ENCODE data around the gene B4GALT4. TPM values are rescaled to one million over a fixed set of nuclear protein-coding genes. Genes with fewer than 3 reads are reported as not detected.
"Not testable (repeated sequence)": the region's sequence is repeated elsewhere in the genome, so short reads cannot be mapped to it uniquely, and the experiment has no call there.

Gene B4GALT4, protein sequence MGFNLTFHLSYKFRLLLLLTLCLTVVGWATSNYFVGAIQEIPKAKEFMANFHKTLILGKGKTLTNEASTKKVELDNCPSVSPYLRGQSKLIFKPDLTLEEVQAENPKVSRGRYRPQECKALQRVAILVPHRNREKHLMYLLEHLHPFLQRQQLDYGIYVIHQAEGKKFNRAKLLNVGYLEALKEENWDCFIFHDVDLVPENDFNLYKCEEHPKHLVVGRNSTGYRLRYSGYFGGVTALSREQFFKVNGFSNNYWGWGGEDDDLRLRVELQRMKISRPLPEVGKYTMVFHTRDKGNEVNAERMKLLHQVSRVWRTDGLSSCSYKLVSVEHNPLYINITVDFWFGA
- total RNA-seq (ENCODE audit: low replicate concordance): 22.4 and 41.3 TPM in 2 replicates

DNA sequence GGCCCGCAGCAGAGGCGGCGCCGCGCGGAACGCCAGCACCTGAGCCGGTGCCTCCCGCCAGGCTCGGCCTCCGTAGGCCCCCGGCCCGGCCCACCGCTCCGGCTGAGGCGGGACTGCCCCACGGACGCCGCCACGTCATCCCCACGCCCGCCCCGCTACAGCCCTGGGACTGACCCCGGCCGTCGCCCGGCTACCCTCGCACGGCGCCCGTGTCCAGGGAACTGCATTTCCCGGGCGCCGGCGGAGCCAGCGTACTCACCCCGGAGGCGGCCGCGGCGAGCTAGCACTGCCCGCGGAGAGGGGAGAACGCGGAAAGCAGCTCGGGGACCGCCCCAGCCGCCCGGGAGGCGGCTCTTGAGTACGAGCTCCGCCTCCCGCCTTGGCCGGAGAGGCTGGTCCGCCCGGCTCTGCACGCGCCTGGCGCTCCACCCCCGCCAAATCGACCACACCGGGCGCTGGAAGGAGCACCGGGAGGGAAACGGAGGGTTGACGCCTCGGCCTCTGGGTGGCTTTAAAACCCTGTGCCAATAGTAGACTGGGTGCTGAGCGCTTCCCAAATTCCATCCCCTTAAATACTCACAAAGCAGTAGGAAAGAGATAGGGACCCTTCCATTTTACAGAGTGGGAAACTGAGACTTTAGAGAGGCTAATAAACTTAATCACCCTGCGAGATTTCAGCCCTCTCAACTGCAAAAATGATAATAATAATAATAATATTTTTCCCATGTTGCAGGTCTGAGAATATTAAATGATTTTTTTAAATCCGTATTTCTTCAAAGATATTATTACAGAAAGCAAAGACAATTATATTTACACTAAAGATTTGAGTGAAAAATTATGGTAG, at the start of gene B4GALT4:
B4GALT4 (minus strand) TSS at position 288 of the 844 bp plus-strand sequence. CDS start 10,779 bp downstream, outside the sequence.
- H3K4me3 ChIP-seq (ENCODE audit: low read depth, low read length): peak within 1 kb of the TSS; percentile 86
- TF ChIP-seq, protein P1, sequence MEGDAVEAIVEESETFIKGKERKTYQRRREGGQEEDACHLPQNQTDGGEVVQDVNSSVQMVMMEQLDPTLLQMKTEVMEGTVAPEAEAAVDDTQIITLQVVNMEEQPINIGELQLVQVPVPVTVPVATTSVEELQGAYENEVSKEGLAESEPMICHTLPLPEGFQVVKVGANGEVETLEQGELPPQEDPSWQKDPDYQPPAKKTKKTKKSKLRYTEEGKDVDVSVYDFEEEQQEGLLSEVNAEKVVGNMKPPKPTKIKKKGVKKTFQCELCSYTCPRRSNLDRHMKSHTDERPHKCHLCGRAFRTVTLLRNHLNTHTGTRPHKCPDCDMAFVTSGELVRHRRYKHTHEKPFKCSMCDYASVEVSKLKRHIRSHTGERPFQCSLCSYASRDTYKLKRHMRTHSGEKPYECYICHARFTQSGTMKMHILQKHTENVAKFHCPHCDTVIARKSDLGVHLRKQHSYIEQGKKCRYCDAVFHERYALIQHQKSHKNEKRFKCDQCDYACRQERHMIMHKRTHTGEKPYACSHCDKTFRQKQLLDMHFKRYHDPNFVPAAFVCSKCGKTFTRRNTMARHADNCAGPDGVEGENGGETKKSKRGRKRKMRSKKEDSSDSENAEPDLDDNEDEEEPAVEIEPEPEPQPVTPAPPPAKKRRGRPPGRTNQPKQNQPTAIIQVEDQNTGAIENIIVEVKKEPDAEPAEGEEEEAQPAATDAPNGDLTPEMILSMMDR (IDR thresholded peaks at IDR 0.05; ENCODE audit: insufficient read depth, low read length): no peak
- peak; percentile 80 for DNase-seq (ENCODE audit: low read depth)

DNA sequence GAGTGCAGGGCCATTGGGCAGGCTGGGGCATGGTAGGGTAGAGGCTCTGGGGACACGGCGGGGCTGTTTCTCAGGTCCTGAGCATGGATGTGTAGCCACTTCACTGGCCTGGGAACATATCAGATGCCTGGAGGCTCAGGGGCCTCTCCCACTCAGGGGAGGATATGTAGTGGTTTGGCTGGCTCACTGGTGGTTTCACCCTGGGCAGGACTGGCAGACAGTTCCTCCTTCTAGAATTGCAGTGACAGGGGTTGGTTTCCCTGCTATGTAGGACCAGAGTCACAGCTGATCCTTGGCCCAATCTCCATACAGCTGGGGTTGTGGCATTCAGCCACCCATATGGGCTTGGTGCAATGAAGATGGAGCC, 48.7 kb upstream of the B4GALT4 start:
- H3K4me3 ChIP-seq (ENCODE audit: low read depth, low read length): no peak overlapping the region
- TF ChIP-seq, protein P1 (IDR thresholded peaks at IDR 0.05; ENCODE audit: insufficient read depth, low read length): no peak
- no peak for DNase-seq (ENCODE audit: low read depth)

DNA sequence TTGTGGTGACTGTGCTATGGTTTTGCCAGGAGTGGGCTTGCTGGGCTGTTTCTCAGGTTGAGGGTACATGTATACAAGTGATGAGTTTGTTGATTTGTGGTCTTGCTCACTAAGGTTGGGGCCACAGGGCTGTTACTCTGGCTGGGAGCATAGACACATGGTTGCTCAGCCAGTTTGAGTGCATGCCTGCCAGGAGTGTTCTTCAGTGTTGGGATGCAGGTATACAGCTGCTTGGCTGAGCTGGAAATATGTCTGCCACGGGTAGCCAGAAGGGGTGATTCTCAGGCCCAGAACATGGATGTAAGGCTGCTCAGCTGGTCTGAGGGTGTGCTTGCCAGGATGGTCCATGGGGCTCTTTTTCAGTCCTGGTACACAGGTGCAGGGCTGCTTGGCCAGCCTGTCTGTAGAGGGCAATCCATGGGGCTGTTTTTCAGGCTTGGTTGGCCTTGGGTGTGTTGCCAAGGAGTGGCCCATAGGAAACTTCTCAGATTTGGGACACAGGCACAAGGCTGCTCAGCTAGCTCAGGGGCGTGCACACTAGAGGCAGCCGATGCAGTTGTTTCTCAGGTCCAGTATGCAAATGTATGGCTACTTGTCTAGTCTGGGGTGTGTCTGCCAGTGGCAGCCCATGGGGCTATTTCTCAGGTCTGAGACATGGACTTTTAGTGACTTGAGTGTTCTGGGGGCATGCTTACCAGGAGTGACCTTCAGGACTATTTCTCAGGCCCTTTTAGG, 48.2 kb upstream of the B4GALT4 start:
- DNase-seq (ENCODE audit: low read depth): no peak
- no peak overlapping the region for H3K4me3 ChIP-seq (ENCODE audit: low read depth, low read length)
- TF ChIP-seq, protein P1 (IDR thresholded peaks at IDR 0.05; ENCODE audit: insufficient read depth, low read length): no peak

DNA sequence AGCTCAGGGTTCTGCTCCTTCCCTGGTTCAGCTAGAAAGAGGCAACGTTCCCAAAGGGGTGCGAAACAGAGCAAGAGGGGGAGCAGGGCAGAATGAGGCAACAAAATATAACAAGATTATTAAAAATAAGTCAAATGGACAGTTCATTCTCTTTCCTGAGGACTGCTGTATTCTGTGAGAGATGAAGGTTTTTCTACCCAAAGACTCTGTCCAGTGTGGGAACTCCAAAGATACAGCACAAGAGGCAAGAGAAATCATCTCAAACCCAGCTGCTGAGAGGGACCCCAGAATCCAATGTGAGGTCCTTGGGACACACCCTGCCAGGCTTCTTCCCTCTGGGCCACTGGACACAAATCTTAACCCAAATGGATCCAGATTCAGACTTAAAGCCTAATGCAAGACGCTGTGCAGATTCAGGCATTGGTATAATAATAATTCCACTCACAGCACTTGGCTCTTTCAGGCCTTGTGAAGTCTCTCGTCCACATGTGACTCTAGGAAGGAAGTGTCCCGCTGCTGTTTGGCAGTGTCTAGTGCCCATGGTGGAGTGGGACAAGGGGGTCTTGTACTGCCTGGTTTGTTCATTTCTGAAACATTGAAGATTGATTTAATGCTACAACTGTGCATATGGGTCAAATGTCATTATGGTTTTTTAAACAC, 39.0 kb upstream of the B4GALT4 start:
- no peak overlapping the region for H3K4me3 ChIP-seq (ENCODE audit: low read depth, low read length)
- no peak for DNase-seq (ENCODE audit: low read depth)
- TF ChIP-seq, protein P1 (IDR thresholded peaks at IDR 0.05; ENCODE audit: insufficient read depth, low read length): no peak

DNA sequence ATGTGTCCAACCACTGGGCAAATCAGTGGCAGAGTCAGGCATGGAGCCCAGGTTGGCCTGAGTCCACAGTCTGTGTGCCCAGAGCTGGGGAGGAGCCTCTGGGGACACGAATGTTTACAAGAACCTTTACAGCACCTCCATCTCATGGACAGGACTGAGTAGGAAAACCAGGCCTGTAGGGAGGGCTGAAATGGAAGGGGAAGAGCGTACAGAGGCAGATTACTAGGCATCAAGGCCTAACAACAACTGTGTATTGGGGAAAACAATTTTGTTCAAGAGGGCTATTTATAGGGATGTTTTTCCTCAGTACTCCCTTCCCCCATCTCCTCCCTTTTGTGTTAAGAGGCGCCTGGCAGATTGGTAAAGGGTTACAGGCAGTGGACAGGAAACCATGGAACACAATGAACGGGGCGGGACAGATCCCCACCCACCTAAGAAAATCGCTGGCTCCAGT, 38.5 kb upstream of the B4GALT4 start:
- DNase-seq (ENCODE audit: low read depth): peak; percentile 31
- TF ChIP-seq, protein P1 (IDR thresholded peaks at IDR 0.05; ENCODE audit: insufficient read depth, low read length): no peak
- H3K4me3 ChIP-seq (ENCODE audit: low read depth, low read length): no peak overlapping the region

DNA sequence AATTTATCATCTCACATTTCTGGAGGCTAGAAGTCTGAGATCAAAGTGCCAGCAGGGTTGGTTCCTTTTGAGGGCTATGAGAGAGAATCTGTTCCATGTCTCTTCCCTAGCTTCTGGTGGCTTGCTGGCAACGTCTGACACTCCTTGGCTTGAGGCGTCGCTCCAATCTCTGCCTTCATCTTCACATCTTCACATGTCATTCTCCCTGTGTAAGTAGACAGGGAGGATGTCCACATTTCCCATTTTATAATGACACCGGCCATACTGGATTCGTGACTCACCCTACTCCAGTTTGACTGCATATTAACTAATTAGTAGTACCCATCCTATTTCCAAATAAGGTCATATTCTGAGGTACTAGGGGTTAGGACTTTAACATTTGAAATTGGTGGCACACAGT, 36.0 kb upstream of the B4GALT4 start:
- DNase-seq (ENCODE audit: low read depth): no peak
- TF ChIP-seq, protein P1 (IDR thresholded peaks at IDR 0.05; ENCODE audit: insufficient read depth, low read length): no peak
- no peak overlapping the region for H3K4me3 ChIP-seq (ENCODE audit: low read depth, low read length)

DNA sequence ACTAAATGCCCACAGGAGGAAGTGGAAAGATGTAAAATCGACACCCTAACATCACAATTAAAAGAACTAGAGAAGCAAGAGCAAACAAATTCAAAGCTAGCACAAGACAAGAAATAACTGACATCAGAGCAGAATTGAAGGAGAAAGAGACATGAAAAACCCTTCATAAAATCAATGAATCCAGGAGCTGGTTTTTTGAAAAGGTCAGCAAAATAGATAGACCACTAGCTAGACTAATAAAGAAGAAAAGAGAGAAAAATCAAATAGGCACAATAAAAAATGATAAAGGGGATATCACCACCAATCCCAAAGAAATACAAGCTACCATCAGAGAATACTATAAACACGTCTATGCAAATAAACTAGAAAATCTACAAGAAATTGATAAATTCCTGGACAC, 29.5 kb upstream of the B4GALT4 start:
- not testable (repeated sequence) for H3K4me3 ChIP-seq (ENCODE audit: low read depth, low read length); DNase-seq (ENCODE audit: low read depth)

Measured in fibroblast of the aortic adventitia (primary cell).